ENCODE measurements around the gene CFP. TPM values are rescaled to one million over a fixed set of nuclear protein-coding genes. Genes with fewer than 3 reads are reported as not detected.

The CFP gene
- total RNA-seq, 1 experiment from 2014 or later = 1.3 TPM

- intact Hi-C loops (cut with micrococcal nuclease) = no loop called here
- Histone ChIP-seq H3K4me3 (replicated peaks in 1 of 2; ENCODE audit: low read depth in 1 of 2, low read length in 2 of 2) (no peak overlapping the region), H3K4me2 (ENCODE audit: low read length) (no peak overlapping the region), H3K27ac (ENCODE audit: low read depth, low read length) (no peak overlapping the region), H4K20me1 (ENCODE audit: insufficient read depth) (no peaks in the 10 kb centered on the region), H3K9me2 (ENCODE audit: insufficient read depth) (no peaks in the 10 kb centered on the region), H3K36me3 (ENCODE audit: control insufficient read depth in 1 of 2, insufficient read depth in 2 of 2, low read length in 2 of 2) (no peaks in the 10 kb centered on the region), H2AFZ (ENCODE audit: low read depth, low read length, poor library complexity, severe bottlenecking) (no peak overlapping the region), H3K9ac (ENCODE audit: low read length) (no peak overlapping the region), H3K27me3 (ENCODE audit: insufficient read depth, low read length) (no peaks in the 10 kb centered on the region), H3K79me2 (ENCODE audit: insufficient read depth, low read length) (no peaks in the 10 kb centered on the region), H3K4me1 (ENCODE audit: control insufficient read depth in 1 of 2, insufficient read depth in 2 of 2, low read length in 2 of 2) (no peaks in the 10 kb centered on the region), H3K9me3 (ENCODE audit: control insufficient read depth in 1 of 2, insufficient read depth in 1 of 2, low read depth in 1 of 2, low read length in 2 of 2) (no peaks in the 10 kb centered on the region)
- ATAC-seq (no peak), DNase-seq (ENCODE audit: low read depth, low spot score) (no peak)
- no TSS peak for BruUV-seq (replicated peaks)
- RAD21 ChIA-PET (ENCODE audit: low non-redundant PET in 1 of 2, low total read pairs in 2 of 2, uncharacterized antibody in 2 of 2, unreplicated experiment in 2 of 2) = no interaction called here
- CTCF ChIA-PET = no interaction called here
- TF ChIP-seq EGR1 (IDR thresholded peaks at IDR 0.05; ENCODE audit: low read depth) (no peak), CTCF (IDR thresholded peaks at IDR 0.05 in 2 of 3, conservative IDR thresholded peaks at IDR 0.05 in 1 of 3; ENCODE audit: borderline replicate concordance in 1 of 3, insufficient read depth in 1 of 3, low read depth in 2 of 3, low read length in 2 of 3) (no peak), YY1 (IDR thresholded peaks at IDR 0.05; ENCODE audit: extremely low read depth, insufficient replicate concordance, low read depth, low read length) (no peak), POLR2A (IDR thresholded peaks at IDR 0.05; ENCODE audit: borderline replicate concordance, extremely low read depth, insufficient read depth, insufficient read length) (no peak), CBX3 (IDR thresholded peaks at IDR 0.05; ENCODE audit: low read depth) (no peak), MAX (IDR thresholded peaks at IDR 0.05) (no peak), ZNF274 (IDR thresholded peaks at IDR 0.05; ENCODE audit: low read depth, low read length) (no peak), SIN3A (IDR thresholded peaks at IDR 0.05; ENCODE audit: low read depth) (no peak), SRF (IDR thresholded peaks at IDR 0.05; ENCODE audit: low read depth) (no peak)
- POLR2A ChIA-PET = no interaction called here
Observed at GRCh38 chrX:47595716-47596251, 33.9 kb downstream of the CFP start.
